ENCODE measurements around the gene CALHM3. TPM values are rescaled to one million over a fixed set of nuclear protein-coding genes. Genes with fewer than 3 reads are reported as not detected.
A peak's percentile ranks its signal among the peaks of the same experiment; 100 is the strongest.
"Not testable (repeated sequence)": the region's sequence is repeated elsewhere in the genome, so short reads cannot be mapped to it uniquely, and the experiment has no call there.

Gene CALHM3, protein sequence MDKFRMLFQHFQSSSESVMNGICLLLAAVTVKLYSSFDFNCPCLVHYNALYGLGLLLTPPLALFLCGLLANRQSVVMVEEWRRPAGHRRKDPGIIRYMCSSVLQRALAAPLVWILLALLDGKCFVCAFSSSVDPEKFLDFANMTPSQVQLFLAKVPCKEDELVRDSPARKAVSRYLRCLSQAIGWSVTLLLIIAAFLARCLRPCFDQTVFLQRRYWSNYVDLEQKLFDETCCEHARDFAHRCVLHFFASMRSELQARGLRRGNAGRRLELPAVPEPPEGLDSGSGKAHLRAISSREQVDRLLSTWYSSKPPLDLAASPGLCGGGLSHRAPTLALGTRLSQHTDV
- total RNA-seq (2021) (0.13 to 0.18 TPM (median 0.16 TPM) in 3 replicates), Bru-seq, nascent RNA (percentile 6 among the genes with signal in this experiment)
- long read RNA-seq, experiment 1 = 0 reads
- long read RNA-seq, experiment 2 = 0 reads
- long read RNA-seq, experiment 3 = 0 reads

DNA sequence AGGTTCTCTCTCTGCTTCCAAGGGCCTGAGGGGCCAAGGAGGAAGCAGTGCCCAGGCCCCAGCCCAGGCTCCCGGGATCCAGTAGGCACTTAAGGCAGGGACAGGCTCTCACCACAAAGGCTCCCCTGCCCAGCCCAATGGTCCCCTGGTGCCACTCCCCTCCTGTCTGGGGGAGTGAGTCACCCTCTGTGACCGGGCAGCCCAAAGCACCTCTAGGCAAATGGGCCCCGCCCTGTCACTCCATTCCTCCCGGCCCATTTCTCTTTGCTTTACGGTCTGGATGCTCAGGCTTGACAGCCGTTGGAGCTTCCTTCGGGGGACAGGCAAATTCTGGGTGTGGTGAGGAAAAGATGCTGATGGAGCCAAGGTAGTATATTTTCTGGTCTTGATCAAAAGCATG, at the start of gene CALHM3:
Gene CALHM3 (minus strand): TSS at position 106 of the 400 bp plus-strand sequence. CDS start 208 bp downstream, outside the sequence.
- ATAC-seq (no peak), DNase-seq (ENCODE audit: low spot score) (no peak)
- CTCF ChIA-PET = no interaction called here
- H3K9me3 Mint-ChIP-seq = no peaks in the 10 kb centered on the region
- H3K27me3 Mint-ChIP-seq (ENCODE audit: low read depth) = no peaks in the 10 kb centered on the region
- H3K27ac Mint-ChIP-seq = no peak within 1 kb of the TSS
- no peak within 1 kb of the TSS for H3K4me3 Mint-ChIP-seq
- H3K36me3 Mint-ChIP-seq = no peaks in the 10 kb centered on the region
- TF ChIP-seq ATF1 (CRISPR knock-in tag; IDR thresholded peaks at IDR 0.05) (no peak), ZNF423 (CRISPR knock-in tag; IDR thresholded peaks at IDR 0.05) (no peak), MYBL2 (CRISPR knock-in tag; IDR thresholded peaks at IDR 0.05) (no peak), SOX15 (CRISPR knock-in tag; IDR thresholded peaks at IDR 0.05) (no peak), NR1H2 (CRISPR knock-in tag; IDR thresholded peaks at IDR 0.05) (no peak), MXD4 (CRISPR knock-in tag; IDR thresholded peaks at IDR 0.05; ENCODE audit: borderline replicate concordance) (no peak), TCF7 (CRISPR knock-in tag; IDR thresholded peaks at IDR 0.05; ENCODE audit: low read depth) (no peak), SMAD4 (CRISPR knock-in tag; IDR thresholded peaks at IDR 0.05) (no peak)
- TF ChIP-seq, protein P1, sequence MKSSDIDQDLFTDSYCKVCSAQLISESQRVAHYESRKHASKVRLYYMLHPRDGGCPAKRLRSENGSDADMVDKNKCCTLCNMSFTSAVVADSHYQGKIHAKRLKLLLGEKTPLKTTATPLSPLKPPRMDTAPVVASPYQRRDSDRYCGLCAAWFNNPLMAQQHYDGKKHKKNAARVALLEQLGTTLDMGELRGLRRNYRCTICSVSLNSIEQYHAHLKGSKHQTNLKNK (CRISPR knock-in tag; IDR thresholded peaks at IDR 0.05) = no peak
- TF ChIP-seq, protein P2, sequence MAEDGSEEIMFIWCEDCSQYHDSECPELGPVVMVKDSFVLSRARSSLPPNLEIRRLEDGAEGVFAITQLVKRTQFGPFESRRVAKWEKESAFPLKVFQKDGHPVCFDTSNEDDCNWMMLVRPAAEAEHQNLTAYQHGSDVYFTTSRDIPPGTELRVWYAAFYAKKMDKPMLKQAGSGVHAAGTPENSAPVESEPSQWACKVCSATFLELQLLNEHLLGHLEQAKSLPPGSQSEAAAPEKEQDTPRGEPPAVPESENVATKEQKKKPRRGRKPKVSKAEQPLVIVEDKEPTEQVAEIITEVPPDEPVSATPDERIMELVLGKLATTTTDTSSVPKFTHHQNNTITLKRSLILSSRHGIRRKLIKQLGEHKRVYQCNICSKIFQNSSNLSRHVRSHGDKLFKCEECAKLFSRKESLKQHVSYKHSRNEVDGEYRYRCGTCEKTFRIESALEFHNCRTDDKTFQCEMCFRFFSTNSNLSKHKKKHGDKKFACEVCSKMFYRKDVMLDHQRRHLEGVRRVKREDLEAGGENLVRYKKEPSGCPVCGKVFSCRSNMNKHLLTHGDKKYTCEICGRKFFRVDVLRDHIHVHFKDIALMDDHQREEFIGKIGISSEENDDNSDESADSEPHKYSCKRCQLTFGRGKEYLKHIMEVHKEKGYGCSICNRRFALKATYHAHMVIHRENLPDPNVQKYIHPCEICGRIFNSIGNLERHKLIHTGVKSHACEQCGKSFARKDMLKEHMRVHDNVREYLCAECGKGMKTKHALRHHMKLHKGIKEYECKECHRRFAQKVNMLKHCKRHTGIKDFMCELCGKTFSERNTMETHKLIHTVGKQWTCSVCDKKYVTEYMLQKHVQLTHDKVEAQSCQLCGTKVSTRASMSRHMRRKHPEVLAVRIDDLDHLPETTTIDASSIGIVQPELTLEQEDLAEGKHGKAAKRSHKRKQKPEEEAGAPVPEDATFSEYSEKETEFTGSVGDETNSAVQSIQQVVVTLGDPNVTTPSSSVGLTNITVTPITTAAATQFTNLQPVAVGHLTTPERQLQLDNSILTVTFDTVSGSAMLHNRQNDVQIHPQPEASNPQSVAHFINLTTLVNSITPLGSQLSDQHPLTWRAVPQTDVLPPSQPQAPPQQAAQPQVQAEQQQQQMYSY (CRISPR knock-in tag; IDR thresholded peaks at IDR 0.05) = no peak
- TF ChIP-seq, protein P3, sequence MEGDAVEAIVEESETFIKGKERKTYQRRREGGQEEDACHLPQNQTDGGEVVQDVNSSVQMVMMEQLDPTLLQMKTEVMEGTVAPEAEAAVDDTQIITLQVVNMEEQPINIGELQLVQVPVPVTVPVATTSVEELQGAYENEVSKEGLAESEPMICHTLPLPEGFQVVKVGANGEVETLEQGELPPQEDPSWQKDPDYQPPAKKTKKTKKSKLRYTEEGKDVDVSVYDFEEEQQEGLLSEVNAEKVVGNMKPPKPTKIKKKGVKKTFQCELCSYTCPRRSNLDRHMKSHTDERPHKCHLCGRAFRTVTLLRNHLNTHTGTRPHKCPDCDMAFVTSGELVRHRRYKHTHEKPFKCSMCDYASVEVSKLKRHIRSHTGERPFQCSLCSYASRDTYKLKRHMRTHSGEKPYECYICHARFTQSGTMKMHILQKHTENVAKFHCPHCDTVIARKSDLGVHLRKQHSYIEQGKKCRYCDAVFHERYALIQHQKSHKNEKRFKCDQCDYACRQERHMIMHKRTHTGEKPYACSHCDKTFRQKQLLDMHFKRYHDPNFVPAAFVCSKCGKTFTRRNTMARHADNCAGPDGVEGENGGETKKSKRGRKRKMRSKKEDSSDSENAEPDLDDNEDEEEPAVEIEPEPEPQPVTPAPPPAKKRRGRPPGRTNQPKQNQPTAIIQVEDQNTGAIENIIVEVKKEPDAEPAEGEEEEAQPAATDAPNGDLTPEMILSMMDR (IDR thresholded peaks at IDR 0.05) = no peak
- TF ChIP-seq, protein P4, sequence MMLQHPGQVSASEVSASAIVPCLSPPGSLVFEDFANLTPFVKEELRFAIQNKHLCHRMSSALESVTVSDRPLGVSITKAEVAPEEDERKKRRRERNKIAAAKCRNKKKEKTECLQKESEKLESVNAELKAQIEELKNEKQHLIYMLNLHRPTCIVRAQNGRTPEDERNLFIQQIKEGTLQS (CRISPR knock-in tag; conservative IDR thresholded peaks at IDR 0.05) = no peak
- peaks cover 7% of the 10 kb centered on the region for H3K4me1 Mint-ChIP-seq
- POLR2A ChIA-PET = interaction anchor here (1.1 kb wide), 1 partner anchor 10 kb away, joined by 3 read pairs; no protein-coding TSS in a partner anchor

DNA sequence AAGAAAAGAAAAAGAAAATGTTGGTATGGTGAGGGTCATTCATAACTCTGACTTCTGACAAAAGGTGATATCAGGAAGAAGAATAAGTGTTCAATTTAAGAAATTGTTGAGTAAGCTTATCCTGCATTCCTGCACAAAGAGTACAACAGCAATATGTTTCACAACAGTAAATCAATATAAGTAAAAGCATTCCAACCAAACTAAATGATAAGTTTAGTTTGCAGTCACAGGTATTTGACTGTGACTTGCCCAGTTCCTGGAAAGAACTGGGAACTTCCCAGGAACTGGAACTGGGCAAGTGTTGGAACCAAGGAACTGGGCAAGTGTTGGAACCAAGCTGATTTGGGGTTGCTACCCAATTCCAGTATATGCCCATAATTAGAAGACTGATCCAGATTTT, 49.5 kb upstream of the CALHM3 start:
- Mint-ChIP-seq H3K27ac (no peak overlapping the region), H3K4me1 (peaks cover 7% of the 10 kb centered on the region; the same call in 1 of the 2 replicates), H3K9me3 (peaks cover 34% of the 10 kb centered on the region), H3K27me3 (ENCODE audit: low read depth) (peaks cover 7% of the 10 kb centered on the region; the same call in 1 of the 2 replicates), H3K4me3 (no peak overlapping the region), H3K36me3 (peaks cover 20% of the 10 kb centered on the region)
- DNase-seq (ENCODE audit: low spot score) (no peak), ATAC-seq (no peak)
- TF ChIP-seq SMAD4 (CRISPR knock-in tag; IDR thresholded peaks at IDR 0.05) (no peak), SOX15 (CRISPR knock-in tag; IDR thresholded peaks at IDR 0.05) (no peak), SMAD3 (CRISPR knock-in tag; IDR thresholded peaks at IDR 0.05; ENCODE audit: borderline replicate concordance) (no peak), HMGA2 (CRISPR knock-in tag; IDR thresholded peaks at IDR 0.05) (no peak), ZNF263 (CRISPR knock-in tag; IDR thresholded peaks at IDR 0.05; ENCODE audit: low read depth) (no peak)
- TF ChIP-seq, protein P5, sequence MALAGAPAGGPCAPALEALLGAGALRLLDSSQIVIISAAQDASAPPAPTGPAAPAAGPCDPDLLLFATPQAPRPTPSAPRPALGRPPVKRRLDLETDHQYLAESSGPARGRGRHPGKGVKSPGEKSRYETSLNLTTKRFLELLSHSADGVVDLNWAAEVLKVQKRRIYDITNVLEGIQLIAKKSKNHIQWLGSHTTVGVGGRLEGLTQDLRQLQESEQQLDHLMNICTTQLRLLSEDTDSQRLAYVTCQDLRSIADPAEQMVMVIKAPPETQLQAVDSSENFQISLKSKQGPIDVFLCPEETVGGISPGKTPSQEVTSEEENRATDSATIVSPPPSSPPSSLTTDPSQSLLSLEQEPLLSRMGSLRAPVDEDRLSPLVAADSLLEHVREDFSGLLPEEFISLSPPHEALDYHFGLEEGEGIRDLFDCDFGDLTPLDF (CRISPR knock-in tag; IDR thresholded peaks at IDR 0.05) = no peak
- TF ChIP-seq, protein P6, sequence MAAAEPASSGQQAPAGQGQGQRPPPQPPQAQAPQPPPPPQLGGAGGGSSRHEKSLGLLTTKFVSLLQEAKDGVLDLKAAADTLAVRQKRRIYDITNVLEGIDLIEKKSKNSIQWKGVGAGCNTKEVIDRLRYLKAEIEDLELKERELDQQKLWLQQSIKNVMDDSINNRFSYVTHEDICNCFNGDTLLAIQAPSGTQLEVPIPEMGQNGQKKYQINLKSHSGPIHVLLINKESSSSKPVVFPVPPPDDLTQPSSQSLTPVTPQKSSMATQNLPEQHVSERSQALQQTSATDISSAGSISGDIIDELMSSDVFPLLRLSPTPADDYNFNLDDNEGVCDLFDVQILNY (CRISPR knock-in tag; IDR thresholded peaks at IDR 0.05) = no peak
- TF ChIP-seq, protein P7, sequence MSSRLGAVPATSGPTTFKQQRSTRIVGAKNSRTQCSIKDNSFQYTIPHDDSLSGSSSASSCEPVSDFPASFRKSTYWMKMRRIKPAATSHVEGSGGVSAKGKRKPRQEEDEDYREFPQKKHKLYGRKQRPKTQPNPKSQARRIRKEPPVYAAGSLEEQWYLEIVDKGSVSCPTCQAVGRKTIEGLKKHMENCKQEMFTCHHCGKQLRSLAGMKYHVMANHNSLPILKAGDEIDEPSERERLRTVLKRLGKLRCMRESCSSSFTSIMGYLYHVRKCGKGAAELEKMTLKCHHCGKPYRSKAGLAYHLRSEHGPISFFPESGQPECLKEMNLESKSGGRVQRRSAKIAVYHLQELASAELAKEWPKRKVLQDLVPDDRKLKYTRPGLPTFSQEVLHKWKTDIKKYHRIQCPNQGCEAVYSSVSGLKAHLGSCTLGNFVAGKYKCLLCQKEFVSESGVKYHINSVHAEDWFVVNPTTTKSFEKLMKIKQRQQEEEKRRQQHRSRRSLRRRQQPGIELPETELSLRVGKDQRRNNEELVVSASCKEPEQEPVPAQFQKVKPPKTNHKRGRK (CRISPR knock-in tag; IDR thresholded peaks at IDR 0.05; ENCODE audit: borderline replicate concordance) = no peak
- CTCF ChIA-PET = interaction anchor here (0.7 kb wide), 1 partner anchor 26 kb away, joined by 4 read pairs; no protein-coding TSS in a partner anchor
- POLR2A ChIA-PET = no interaction called here

DNA sequence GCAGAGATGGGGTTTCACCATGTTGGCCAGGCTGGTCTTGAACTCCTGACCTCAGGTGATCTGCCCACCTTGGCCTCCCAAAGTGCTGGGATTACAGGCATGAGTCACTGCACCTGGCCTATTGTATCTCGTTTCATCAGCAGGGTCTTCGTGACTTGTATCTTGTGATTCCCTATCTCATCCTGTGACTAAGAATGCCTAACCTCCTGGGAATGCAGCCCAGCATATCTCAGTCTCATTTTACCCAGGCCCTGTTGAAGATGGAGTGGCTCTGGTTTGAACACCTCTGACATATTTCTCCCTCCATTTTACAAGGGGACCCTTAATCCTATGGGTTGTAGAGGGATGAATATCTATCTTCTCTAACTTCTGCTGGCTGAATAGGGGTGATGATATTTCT, 48.4 kb upstream of the CALHM3 start:
- H3K27me3 Mint-ChIP-seq (ENCODE audit: low read depth); H3K4me3 Mint-ChIP-seq; CTCF ChIA-PET; H3K27ac Mint-ChIP-seq; DNase-seq (ENCODE audit: low spot score); H3K4me1 Mint-ChIP-seq: not testable (repeated sequence)
- POLR2A ChIA-PET = interaction anchor here (0.7 kb wide), 1 partner anchor 124 kb away, joined by 3 read pairs; no protein-coding TSS in a partner anchor
- Mint-ChIP-seq H3K9me3 (peaks cover 34% of the 10 kb centered on the region), H3K36me3 (peaks cover 20% of the 10 kb centered on the region)
- ATAC-seq = peak; percentile 22; the same call in 1 of the 2 replicates

Data from WTC11 (cell line).